ENCODE measurements around the gene CCL1. TPM values are rescaled to one million over a fixed set of nuclear protein-coding genes. Genes with fewer than 3 reads are reported as not detected.

Gene CCL1
- total RNA-seq, 1 donor from 2014 or later, result not detected

- H3K36me3 ChIP-seq (ENCODE audit: control insufficient read depth, insufficient read depth, low read length), result no peaks in the 10 kb centered on the region
- DNase-seq (ENCODE audit: low read depth) (no peak), FAIRE-seq (no peak)
- H3K4me3 ChIP-seq (ENCODE audit: low read depth, low read length), result no peak overlapping the region
- no peaks in the 10 kb centered on the region for H3K27me3 ChIP-seq (ENCODE audit: control insufficient read depth, insufficient read depth, low read length)
- TF ChIP-seq, protein P1, sequence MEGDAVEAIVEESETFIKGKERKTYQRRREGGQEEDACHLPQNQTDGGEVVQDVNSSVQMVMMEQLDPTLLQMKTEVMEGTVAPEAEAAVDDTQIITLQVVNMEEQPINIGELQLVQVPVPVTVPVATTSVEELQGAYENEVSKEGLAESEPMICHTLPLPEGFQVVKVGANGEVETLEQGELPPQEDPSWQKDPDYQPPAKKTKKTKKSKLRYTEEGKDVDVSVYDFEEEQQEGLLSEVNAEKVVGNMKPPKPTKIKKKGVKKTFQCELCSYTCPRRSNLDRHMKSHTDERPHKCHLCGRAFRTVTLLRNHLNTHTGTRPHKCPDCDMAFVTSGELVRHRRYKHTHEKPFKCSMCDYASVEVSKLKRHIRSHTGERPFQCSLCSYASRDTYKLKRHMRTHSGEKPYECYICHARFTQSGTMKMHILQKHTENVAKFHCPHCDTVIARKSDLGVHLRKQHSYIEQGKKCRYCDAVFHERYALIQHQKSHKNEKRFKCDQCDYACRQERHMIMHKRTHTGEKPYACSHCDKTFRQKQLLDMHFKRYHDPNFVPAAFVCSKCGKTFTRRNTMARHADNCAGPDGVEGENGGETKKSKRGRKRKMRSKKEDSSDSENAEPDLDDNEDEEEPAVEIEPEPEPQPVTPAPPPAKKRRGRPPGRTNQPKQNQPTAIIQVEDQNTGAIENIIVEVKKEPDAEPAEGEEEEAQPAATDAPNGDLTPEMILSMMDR (IDR thresholded peaks at IDR 0.05; ENCODE audit: insufficient read depth, low read length, severe bottlenecking), result no peak
Measured at GRCh38 chr17:34397265-34397664, 34.2 kb upstream of the CCL1 start.

DNA sequence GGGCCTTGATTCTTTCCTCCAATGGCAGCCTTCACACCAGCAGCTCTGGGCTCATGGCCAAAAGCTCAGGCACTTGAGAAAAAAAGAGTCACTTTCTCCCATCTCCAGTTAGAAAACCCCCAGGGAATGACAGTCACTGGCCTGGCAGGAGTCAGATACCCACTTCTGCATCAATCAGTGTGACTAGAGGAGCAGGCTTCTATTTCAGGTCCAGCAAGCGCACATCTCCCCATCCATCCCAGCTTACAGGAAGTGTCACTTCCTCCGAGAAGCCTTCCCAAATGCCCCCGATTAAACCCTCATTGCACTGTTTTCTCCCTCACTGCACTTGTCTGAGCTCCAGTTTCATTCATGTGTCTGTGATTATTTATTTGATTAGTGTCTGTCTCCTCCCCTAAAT lies 30.4 kb upstream of the CCL1 start:
- Histone ChIP-seq H3K27me3 (ENCODE audit: control insufficient read depth, insufficient read depth, low read length) (no peaks in the 10 kb centered on the region), H3K4me3 (ENCODE audit: low read depth, low read length) (no peak overlapping the region), H3K36me3 (ENCODE audit: control insufficient read depth, insufficient read depth, low read length) (no peaks in the 10 kb centered on the region)
- DNase-seq (ENCODE audit: low read depth) (no peak), FAIRE-seq (no peak)
- TF ChIP-seq, protein P1 (IDR thresholded peaks at IDR 0.05; ENCODE audit: insufficient read depth, low read length, severe bottlenecking), result no peak

- TF ChIP-seq, protein P1 (IDR thresholded peaks at IDR 0.05; ENCODE audit: insufficient read depth, low read length, severe bottlenecking), result no peak
- Histone ChIP-seq H3K36me3 (ENCODE audit: control insufficient read depth, insufficient read depth, low read length) (no peaks in the 10 kb centered on the region), H3K27me3 (ENCODE audit: control insufficient read depth, insufficient read depth, low read length) (no peaks in the 10 kb centered on the region), H3K4me3 (ENCODE audit: low read depth, low read length) (no peak overlapping the region)
- no peak for DNase-seq (ENCODE audit: low read depth)
- FAIRE-seq, result no peak
Measured at GRCh38 chr17:34391241-34391640, 28.2 kb upstream of the CCL1 start.

DNA sequence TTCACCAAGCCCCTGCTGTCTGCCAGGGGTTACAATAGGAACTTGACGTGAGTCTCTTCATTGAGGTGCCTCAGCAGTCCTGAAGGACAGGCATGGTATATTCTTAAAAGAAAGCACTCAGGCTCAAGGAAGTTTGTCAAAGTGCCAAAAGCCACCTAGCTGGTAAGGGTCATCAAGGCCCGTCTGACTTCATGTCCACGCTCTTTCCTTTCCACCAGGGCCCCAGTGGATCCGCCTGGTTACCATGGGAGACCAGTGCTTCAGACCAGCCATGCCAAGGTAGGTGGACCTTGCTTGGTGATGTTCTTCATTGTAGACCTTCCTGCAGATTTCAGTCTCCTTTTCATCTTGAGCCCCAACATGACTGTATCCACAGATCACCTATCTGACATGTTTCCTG lies 27.6 kb upstream of the CCL1 start:
- TF ChIP-seq, protein P1 (IDR thresholded peaks at IDR 0.05; ENCODE audit: insufficient read depth, low read length, severe bottlenecking), result no peak
- Histone ChIP-seq H3K4me3 (ENCODE audit: low read depth, low read length) (no peak overlapping the region), H3K27me3 (ENCODE audit: control insufficient read depth, insufficient read depth, low read length) (no peaks in the 10 kb centered on the region), H3K36me3 (ENCODE audit: control insufficient read depth, insufficient read depth, low read length) (no peaks in the 10 kb centered on the region)
- DNase-seq (ENCODE audit: low read depth), result no peak
- no peak for FAIRE-seq

DNA sequence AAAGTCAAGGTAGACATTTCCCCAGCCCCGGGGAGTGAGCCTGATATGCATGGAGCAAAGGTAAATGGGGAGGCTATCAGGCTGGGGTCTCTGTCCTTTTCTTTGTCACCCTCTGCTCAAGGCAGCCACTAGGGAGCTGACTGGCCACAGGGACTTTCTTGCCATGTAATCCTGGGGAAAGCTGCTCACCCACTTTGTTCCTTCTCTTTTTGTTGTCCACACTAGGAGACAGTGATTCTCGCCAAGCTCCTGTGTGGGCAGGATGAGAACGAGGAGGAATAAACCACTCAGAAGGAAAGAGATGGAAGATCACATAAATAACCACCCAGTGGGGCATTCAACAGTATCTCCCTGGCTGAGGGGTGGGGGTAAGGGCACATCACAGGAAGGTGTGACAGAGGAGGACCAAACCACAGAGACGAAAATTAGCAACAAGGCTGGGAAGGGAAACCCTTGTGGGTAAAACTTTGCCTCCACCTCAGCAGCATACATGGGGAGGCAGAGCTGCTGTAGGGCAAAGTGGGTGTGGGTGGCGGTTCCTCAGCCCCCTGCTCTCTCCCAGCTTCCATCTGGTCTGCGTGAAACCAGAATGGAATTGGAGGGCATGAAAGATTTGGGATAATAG lies 26.2 kb upstream of the CCL1 start:
- no peak for FAIRE-seq
- no peaks in the 10 kb centered on the region for H3K27me3 ChIP-seq (ENCODE audit: control insufficient read depth, insufficient read depth, low read length)
- DNase-seq (ENCODE audit: low read depth), result no peak
- TF ChIP-seq, protein P1 (IDR thresholded peaks at IDR 0.05; ENCODE audit: insufficient read depth, low read length, severe bottlenecking), result no peak
- no peaks in the 10 kb centered on the region for H3K36me3 ChIP-seq (ENCODE audit: control insufficient read depth, insufficient read depth, low read length)
- H3K4me3 ChIP-seq (ENCODE audit: low read depth, low read length), result no peak overlapping the region

GRCh38 chr17:34387566-34387965 lies 24.5 kb upstream of the CCL1 start:
- DNase-seq (ENCODE audit: low read depth), result no peak
- Histone ChIP-seq H3K27me3 (ENCODE audit: control insufficient read depth, insufficient read depth, low read length) (no peaks in the 10 kb centered on the region), H3K36me3 (ENCODE audit: control insufficient read depth, insufficient read depth, low read length) (no peaks in the 10 kb centered on the region), H3K4me3 (ENCODE audit: low read depth, low read length) (no peak overlapping the region)
- FAIRE-seq, result no peak
- TF ChIP-seq, protein P1 (IDR thresholded peaks at IDR 0.05; ENCODE audit: insufficient read depth, low read length, severe bottlenecking), result no peak

Measured in bronchial epithelial cell (primary cell).